ENCODE data around the gene MYH7. TPM values are rescaled to one million over a fixed set of nuclear protein-coding genes. Genes with fewer than 3 reads are reported as not detected.
A peak's percentile ranks its signal among the peaks of the same experiment; 100 is the strongest.

MYH7 gene
- polyA plus RNA-seq, 10 donors, result 165 to 1,219 (median 676) TPM

DNA sequence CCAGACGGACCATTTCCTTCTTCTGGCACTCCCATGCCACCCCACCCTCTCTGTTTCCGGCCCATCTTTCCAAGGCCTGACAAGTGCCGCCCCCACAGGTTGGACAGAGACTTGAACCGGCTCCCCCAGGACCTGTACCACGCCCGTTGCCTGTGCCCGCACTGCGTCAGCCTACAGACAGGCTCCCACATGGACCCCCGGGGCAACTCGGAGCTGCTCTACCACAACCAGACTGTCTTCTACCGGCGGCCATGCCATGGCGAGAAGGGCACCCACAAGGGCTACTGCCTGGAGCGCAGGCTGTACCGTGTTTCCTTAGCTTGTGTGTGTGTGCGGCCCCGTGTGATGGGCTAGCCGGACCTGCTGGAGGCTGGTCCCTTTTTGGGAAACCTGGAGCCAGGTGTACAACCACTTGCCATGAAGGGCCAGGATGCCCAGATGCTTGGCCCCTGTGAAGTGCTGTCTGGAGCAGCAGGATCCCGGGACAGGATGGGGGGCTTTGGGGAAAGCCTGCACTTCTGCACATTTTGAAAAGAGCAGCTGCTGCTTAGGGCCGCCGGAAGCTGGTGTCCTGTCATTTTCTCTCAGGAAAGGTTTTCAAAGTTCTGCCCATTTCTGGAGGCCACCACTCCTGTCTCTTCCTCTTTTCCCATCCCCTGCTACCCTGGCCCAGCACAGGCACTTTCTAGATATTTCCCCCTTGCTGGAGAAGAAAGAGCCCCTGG lies 59.8 kb downstream of the MYH7 start:
- DNase-seq, result no peak

DNA sequence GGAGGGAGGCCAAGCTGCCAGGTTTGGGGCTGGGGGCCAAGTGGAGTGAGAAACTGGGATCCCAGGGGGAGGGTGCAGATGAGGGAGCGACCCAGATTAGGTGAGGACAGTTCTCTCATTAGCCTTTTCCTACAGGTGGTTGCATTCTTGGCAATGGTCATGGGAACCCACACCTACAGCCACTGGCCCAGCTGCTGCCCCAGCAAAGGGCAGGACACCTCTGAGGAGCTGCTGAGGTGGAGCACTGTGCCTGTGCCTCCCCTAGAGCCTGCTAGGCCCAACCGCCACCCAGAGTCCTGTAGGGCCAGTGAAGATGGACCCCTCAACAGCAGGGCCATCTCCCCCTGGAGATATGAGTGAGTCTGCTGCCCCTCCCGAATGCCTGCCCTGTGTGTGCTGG lies 62.4 kb downstream of the MYH7 start:
- DNase-seq, result no peak

DNA sequence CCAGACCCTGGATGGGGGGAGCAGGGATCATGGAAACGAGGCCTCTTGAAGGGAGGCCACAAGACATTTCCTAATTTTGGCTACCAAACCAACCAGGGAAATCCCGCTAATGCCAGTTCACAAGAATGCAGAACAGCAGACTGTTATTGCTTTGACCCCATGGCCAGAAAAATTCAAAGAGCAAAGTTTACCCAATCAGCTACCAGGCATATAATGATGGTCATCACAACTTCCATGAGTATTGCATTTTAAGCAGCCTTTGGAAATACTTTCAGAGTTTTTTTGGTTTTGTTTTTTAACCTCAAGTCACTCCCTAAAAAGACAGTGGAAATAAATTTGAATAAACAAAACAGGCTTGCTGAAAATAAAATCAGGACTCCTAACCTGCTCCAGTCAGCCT lies 63.0 kb downstream of the MYH7 start, which contains the start of gene IL25:
IL25 (plus strand) TSS at position 301 of the 400 bp plus-strand sequence.
- DNase-seq, result no peak

DNA sequence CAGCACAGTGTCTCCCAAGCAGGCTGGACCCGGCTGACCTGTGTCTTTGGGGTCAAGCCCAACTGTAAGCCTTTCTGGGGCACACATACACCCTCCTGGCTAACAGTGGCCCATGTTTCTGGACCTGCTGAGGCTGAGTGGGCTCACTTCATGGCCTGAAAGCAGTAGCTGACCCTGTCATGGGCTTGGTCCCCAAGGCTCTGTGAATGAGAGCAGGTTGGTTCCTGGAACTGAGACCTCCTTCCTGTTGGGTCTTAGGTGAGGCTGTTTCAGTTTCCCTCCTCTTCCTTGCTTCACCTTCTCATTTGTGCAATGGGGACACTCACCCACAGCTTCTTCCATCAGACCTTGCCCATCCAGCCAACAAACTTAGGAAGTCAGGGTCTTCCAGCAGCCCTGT lies 63.6 kb downstream of the MYH7 start:
- no peak for DNase-seq

DNA sequence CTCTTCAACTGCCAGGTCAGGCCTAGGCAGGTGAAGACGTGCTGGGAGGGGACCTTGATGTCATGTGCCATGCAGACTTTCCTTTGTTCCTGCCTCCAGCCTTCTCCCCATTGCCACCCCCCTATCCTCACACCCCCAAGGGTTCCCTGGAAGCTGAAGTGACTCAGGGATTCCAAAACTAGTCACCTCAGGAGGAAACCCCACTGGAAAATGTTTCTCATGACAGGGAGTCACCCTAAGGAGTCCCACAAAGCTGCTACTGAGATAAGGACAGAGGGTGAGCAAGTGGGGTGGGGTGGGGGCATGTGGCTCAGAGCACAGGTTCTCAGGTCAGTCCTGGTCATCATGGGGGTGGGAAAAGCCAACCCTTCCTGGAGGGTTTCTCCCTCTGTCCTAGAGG lies 65.2 kb downstream of the MYH7 start:
- DNase-seq, result no peak

DNA sequence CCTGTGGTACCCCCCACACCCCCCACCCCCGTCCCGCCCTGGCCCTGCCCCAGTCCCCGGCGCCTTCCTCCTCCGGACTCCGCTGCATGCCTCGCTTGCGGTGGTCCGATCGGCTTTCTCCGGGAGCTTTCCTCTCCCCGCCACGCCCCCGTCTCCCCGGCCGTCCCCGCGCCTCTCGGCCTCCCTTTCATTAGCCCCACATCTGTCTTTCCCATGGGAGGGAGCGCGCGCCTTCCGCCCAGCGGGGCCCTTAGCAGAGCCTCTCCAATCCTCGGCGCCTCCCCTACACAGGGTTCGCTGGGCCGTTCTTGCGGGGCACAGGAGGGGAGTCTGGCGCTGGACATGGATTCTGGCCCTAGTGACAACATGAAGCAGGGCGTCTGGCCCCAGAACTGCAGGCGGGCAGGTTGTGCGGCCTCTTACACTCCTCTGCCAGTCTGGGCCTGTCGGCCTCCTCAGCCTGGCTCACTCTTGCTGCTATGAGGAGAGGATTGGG lies 69.0 kb downstream of the MYH7 start:
- DNase-seq, result peak; percentile 68 to 91 (median 71)

DNA sequence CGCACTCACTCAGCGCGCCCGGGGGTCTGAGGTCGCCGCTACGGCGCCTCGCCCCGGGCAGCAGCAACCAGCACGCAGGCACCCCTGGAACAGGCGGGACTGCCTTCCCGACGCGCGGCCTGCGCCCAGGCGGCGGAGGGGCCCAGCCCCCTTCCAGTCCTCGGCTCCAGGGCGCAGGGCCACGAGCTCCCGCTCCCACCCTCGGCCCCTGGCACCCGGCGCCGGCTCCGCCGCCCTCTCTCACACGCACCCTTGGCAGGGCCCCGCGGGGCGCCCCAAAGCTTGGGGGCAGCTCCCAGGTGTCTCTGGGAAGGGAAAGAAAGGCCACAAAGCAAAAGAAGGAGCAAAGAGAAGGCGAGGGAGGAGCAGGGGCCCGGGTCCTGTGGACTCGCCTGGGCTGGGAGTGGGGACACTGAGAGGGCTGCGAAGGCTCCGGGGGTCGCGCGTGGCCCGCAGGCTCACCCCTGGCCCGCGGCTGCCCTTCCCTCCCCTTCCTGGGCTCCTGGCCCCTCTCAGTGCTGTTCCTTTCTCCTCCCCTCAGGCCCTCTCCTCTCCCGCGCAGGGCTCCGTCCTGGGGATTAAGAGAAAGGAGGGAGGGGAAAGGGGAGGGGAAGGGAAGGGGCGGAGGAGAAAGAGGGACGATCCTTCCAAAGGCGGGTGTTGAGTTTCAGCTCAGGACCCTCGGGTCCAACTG lies 69.6 kb downstream of the MYH7 start:
- peak; percentile 85 to 95 (median 90) for DNase-seq

DNA sequence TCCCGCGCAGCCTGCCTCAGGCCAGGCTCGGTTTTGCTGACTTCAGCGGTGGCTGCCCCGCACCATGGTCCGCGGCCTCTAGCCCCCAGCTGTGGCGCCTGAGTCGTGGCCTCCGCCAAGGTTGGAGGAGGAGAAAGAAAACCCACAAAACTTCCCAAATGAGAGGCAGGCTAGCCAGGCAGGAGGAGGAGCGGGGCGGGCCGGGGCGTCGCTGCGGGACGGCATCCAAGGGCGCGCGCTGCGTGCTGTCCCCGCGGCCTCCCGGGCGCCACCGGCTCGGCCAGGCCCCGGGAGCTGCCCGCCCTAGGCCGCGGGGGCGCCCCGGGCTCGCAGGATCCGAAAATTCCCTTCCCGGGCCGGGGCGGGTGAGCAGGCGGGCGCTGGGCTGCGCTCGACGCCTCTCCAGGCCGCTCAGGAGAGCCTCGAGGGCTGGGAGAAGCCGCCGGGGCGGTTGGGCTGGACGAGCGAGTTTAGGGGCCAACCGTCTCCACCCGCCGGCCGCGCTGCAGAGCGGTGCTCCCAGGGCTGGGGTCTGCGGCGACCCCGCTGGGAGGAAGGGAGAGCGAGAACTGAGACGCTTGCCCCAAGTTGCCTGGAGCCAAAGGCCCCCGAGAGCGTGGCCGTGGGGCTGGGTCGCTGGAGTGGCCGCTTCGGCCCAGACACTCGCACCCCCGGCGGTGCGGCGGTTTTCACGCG lies 70.3 kb downstream of the MYH7 start, which contains the start of gene EFS:
EFS (minus strand) TSS at position 137 of the 696 bp plus-strand sequence. CDS start 147 bp downstream, outside the sequence.
- peak; percentile 58 to 92 (median 81) for DNase-seq

DNA sequence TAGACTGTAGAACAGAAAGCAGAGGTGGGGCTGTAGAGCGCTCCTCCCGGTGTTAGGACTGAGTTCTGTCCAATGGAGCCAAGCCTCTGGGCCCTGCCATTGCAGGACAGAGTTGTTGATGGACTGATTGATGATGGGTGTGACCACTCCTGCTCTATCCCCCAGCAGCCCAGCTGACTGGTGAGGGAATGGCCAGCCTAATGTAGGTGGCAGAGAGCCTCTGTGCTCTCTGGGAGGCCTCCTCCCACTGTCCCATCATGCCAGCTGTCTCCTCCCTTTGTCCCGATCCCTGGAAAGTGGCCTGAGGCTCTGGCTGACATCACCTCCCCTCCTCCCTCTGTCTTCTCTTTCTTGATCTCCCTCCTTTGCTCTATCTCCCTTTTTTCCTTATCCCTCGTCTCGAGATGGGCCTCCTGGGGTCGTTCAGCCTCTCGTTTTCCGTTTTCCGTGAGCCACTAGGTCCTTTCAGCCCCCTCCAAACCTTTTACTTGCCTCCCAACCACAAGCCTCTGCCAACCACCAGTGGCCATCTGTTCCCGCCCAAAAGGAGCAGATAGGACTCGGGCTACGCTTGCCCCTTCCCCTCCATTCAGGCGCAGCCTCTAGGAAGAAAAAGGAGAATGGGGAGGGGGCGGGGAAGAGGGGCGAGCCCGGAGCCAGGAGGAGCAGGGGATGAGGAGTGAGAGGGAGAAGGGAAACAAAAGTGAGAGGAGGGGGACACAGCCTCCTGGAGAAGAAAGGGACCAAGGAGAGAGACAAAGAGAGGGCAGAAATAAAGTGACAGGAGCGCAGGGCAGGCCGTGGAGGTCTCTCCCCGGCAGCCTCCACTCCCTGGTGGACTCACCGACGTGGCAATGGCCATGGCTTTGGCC lies 71.1 kb downstream of the MYH7 start:
- peak; percentile 60 to 85 (median 74) for DNase-seq

Other genes with a start within 250 kb of the MYH7 start
- gene RNF212B, start 197.7 kb downstream of the MYH7 start, polyA plus RNA-seq (ENCODE audit: insufficient read length in 10 of 10), result under 1 TPM in 3 of 10 donors, not detected in 7; 0.28 to 0.80 (median 0.35) TPM
- gene HOMEZ, start 149.5 kb downstream of the MYH7 start, polyA plus RNA-seq (ENCODE audit: insufficient read length in 10 of 10), result 10 to 100 TPM in 5 of 10 donors, 1 to 10 TPM in 5; 8.1 to 11.5 (median 9.8) TPM
- 10 to 100 TPM in 8 of 10 donors, 1 to 10 TPM in 2; 9.4 to 24.3 (median 13.4) TPM for gene PPP1R3E, start 132.8 kb downstream of the MYH7 start, polyA plus RNA-seq (ENCODE audit: insufficient read length in 10 of 10)
- gene BCL2L2, start 128.8 kb downstream of the MYH7 start, polyA plus RNA-seq (ENCODE audit: insufficient read length in 10 of 10), result 10 to 100 TPM; 28.1 to 36.6 (median 30.8) TPM
- gene PABPN1, start 114.2 kb downstream of the MYH7 start, polyA plus RNA-seq (ENCODE audit: insufficient read length in 10 of 10), result 100 to 1,000 TPM in 7 of 10 donors, 10 to 100 TPM in 3; 88.9 to 153 (median 105) TPM
- gene SLC22A17, start 82.8 kb downstream of the MYH7 start, polyA plus RNA-seq (ENCODE audit: insufficient read length in 10 of 10), result 10 to 100 TPM; 15.7 to 27.6 (median 20.1) TPM
- gene EFS, start 70.5 kb downstream of the MYH7 start, polyA plus RNA-seq (ENCODE audit: insufficient read length in 10 of 10), result 10 to 100 TPM; 36.1 to 52.0 (median 41.6) TPM
- not detected for gene IL25, start 62.9 kb downstream of the MYH7 start, polyA plus RNA-seq (ENCODE audit: insufficient read length in 10 of 10)
- gene CMTM5, start 58.6 kb downstream of the MYH7 start, polyA plus RNA-seq (ENCODE audit: insufficient read length in 10 of 10), result 1 to 10 TPM in 8 of 10 donors, under 1 TPM in 2; 0.76 to 3.2 (median 2.1) TPM
- 10 to 100 TPM in 1 of 10 donors, 1 to 10 TPM in 9; 2.1 to 10.6 (median 5.5) TPM for gene MYH6, start 27.4 kb downstream of the MYH7 start, polyA plus RNA-seq (ENCODE audit: insufficient read length in 10 of 10)
- 10 to 100 TPM; 33.5 to 44.0 (median 38.0) TPM for gene NGDN, start 34.0 kb upstream of the MYH7 start, polyA plus RNA-seq (ENCODE audit: insufficient read length in 10 of 10)
- gene ZFHX2, start 116.1 kb upstream of the MYH7 start, polyA plus RNA-seq (ENCODE audit: insufficient read length in 10 of 10), result 1 to 10 TPM; 1.4 to 2.9 (median 1.7) TPM
- 10 to 100 TPM in 9 of 10 donors, 1 to 10 TPM in 1; 9.9 to 15.6 (median 12.0) TPM for gene THTPA, start 120.6 kb upstream of the MYH7 start, polyA plus RNA-seq (ENCODE audit: insufficient read length in 10 of 10)
- 10 to 100 TPM; 11.9 to 29.6 (median 17.6) TPM for gene AP1G2, start 132.1 kb upstream of the MYH7 start, polyA plus RNA-seq (ENCODE audit: insufficient read length in 10 of 10)
- gene JPH4, start 143.1 kb upstream of the MYH7 start, polyA plus RNA-seq (ENCODE audit: insufficient read length in 10 of 10), result 1 to 10 TPM in 6 of 10 donors, under 1 TPM in 4; 0.46 to 4.1 (median 1.2) TPM
- gene DHRS2, start 200.7 kb upstream of the MYH7 start, polyA plus RNA-seq (ENCODE audit: insufficient read length in 10 of 10), result under 1 TPM in 7 of 10 donors, not detected in 3; 0.08 to 0.57 (median 0.17) TPM